K562 (cell line): ENCODE data around the gene TRPC1. TPM values are rescaled to one million over a fixed set of nuclear protein-coding genes. Genes with fewer than 3 reads are reported as not detected.
A peak's percentile ranks its signal among the peaks of the same experiment; 100 is the strongest.

Experiments used
- ATAC-seq: fragments of 200-7000 bp; cut with Tn5 transposase; 3 replicates; pipeline ENCODE4 v1.9.1; 2020; ENCODE audit warnings: moderate library complexity
- BruUV-seq: library from RNA; stranded (reverse); fragments of 400-500 nt; replicated peaks from 2 replicates; lab custom pipeline; 2021; lab: Mats Ljungman, UMichigan
- CTCF ChIA-PET: fragments of 300-600 bp; formaldehyde crosslinking; extraction: SDS; loops from one replicate; lab custom pipeline; 2021; ENCODE audit warnings: low intra/inter-chr PET ratio; lab: Yijun Ruan, JAX
- POLR2A ChIA-PET: fragments of 300-600, 350-650 bp; sonication (Branson Sonifier 250); formaldehyde crosslinking; extraction: SDS; loops from one replicate; lab custom pipeline; 2021; ENCODE audit warnings: antibody characterized with exemption, inconsistent platforms; lab: Yijun Ruan, JAX
- DNase-seq, 4 experiments: peaks; one replicate each; pipeline versions ENCODE4 v3.0.0 to v3.0.0-alpha.2; 2011 to 2018; ENCODE audit warnings: low spot score in 3 of 4, mixed read lengths in 3 of 4; ENCODE audit errors: extremely low read depth in 1 of 4
- FAIRE-seq: peaks from 2 replicates; lab custom pipeline; 2011; peaks lifted over from hg19 to GRCh38; lab: Jason Lieb, UNC
- H2AFZ ChIP-seq: 2 replicates; pipeline ENCODE4 v1.6.0; 2011; ENCODE audit warnings: low read depth, low read length, control low read depth, inconsistent platforms
- H3K27ac ChIP-seq: fragments of 200-600 bp; 3 replicates; pipeline ENCODE4 v1.8.0; 2011; ENCODE audit warnings: low read depth, mild to moderate bottlenecking, control low read depth, inconsistent platforms, low read length, moderate library complexity, mixed read lengths; ENCODE audit errors: extremely low read depth
- H3K27me3 ChIP-seq, 2 experiments: fragments of 300-600 bp in 1 of 2; 2 replicates in 1 of 2; 3 replicates in 1 of 2; pipeline versions ENCODE4 v1.6.0 to v1.8.0; 2011; ENCODE audit warnings: inconsistent platforms in 2 of 2, low read length in 2 of 2, mild to moderate bottlenecking in 1 of 2, mixed read lengths in 1 of 2, moderate library complexity in 1 of 2; ENCODE audit not compliant: control insufficient read depth in 2 of 2, insufficient read depth in 2 of 2
- H3K36me3 ChIP-seq: fragments of 300-600 bp; 3 replicates; pipeline ENCODE4 v1.8.0; 2011; ENCODE audit warnings: mild to moderate bottlenecking, low read length, inconsistent platforms; ENCODE audit not compliant: control insufficient read depth, insufficient read depth
- H3K4me1 ChIP-seq, 2 experiments: fragments of 200-600 bp in 1 of 2; replicated peaks in 1 of 2; 2 replicates in 1 of 2; 3 replicates in 1 of 2; pipeline versions ENCODE4 v1.5.1 to v1.8.0; 2011; ENCODE audit warnings: inconsistent platforms in 2 of 2, low read length in 2 of 2, mild to moderate bottlenecking in 1 of 2, mixed read lengths in 1 of 2, moderate library complexity in 1 of 2; ENCODE audit not compliant: control insufficient read depth in 2 of 2, insufficient read depth in 2 of 2
- H3K4me2 ChIP-seq: 2 replicates; pipeline ENCODE4 v1.6.1; 2011; ENCODE audit warnings: low read length, control low read depth, inconsistent platforms, mixed read lengths; ENCODE audit not compliant: insufficient read depth
- H3K4me3 ChIP-seq: fragments of 200-600 bp; sonication (generic), shearing (Covaris generic); 2 replicates; pipeline ENCODE4 v1.5.1; 2016; ENCODE audit warnings: control low read depth, inconsistent platforms
- H3K79me2 ChIP-seq: fragments of 200-600 bp; 3 replicates; pipeline ENCODE4 v1.8.0; 2011; ENCODE audit warnings: low read length, inconsistent platforms; ENCODE audit not compliant: control insufficient read depth, insufficient read depth
- H3K9ac ChIP-seq, 2 experiments: 2 replicates each; pipeline versions ENCODE4 v1.6.0 to v1.6.1; 2011; ENCODE audit warnings: low read depth in 2 of 2, low read length in 2 of 2, control low read depth in 1 of 2, inconsistent platforms in 1 of 2, mild to moderate bottlenecking in 1 of 2, mixed read lengths in 1 of 2; ENCODE audit not compliant: insufficient read depth in 1 of 2
- H3K9me1 ChIP-seq: one replicate; pipeline ENCODE4 v1.6.0; 2011; ENCODE audit warnings: inconsistent platforms, mild to moderate bottlenecking, low read length, moderate library complexity; ENCODE audit not compliant: control insufficient read depth, insufficient read depth
- H3K9me3 ChIP-seq: replicated peaks from 2 replicates; pipeline ENCODE4 v1.5.1; 2011; ENCODE audit warnings: low read depth, low read length, inconsistent platforms; ENCODE audit not compliant: control insufficient read depth, insufficient read depth
- H4K20me1 ChIP-seq: replicated peaks from 2 replicates; pipeline ENCODE4 v1.6.1; 2011; ENCODE audit warnings: low read length, inconsistent platforms, mixed read lengths; ENCODE audit not compliant: control insufficient read depth, insufficient read depth
- CBX2 ChIP-seq: fragments of 200-600 bp; sonication (generic); IDR thresholded peaks from one replicate; pipeline ENCODE4 v1.6.1; 2012; ENCODE audit warnings: mild to moderate bottlenecking, low read length, inconsistent platforms; ENCODE audit not compliant: insufficient read depth, poor library complexity, severe bottlenecking
- CREBBP ChIP-seq: IDR thresholded peaks from one replicate; pipeline ENCODE4 v1.6.1; 2012; ENCODE audit warnings: low read depth, mild to moderate bottlenecking, control low read depth, inconsistent platforms, low read length
- ELF1 ChIP-seq: fragments of 200-800 bp; sonication (Bioruptor generic); IDR thresholded peaks from 2 replicates; pipeline ENCODE4 v1.6.1; 2016; ENCODE audit warnings: missing genetic modification characterization, missing compliant biosample characterization
- MAFF ChIP-seq: IDR thresholded peaks from 2 replicates; pipeline ENCODE4 v1.6.1; 2012; ENCODE audit warnings: low read length, improper control_type of control experiment
- MTA2 ChIP-seq: fragments of 450-650 bp; IDR thresholded peaks from 2 replicates; pipeline ENCODE4 v1.6.1; 2016; ENCODE audit warnings: low read depth
- RBM15 ChIP-seq: fragments of 200-400 bp; formaldehyde crosslinking; IDR thresholded peaks from 2 replicates; pipeline ENCODE4 v1.6.1; 2018; ENCODE audit warnings: mild to moderate bottlenecking, low read length, moderate library complexity; ENCODE audit not compliant: insufficient read depth
- SOX6 ChIP-seq: fragments of 450-650 bp; IDR thresholded peaks from 2 replicates; pipeline ENCODE4 v1.6.1; 2014; ENCODE audit warnings: mild to moderate bottlenecking
- ZBTB26 ChIP-seq: fragments of 450-650 bp; formaldehyde crosslinking; IDR thresholded peaks from 2 replicates; pipeline ENCODE4 v1.4.0; 2022; ENCODE audit warnings: missing genetic modification characterization
- ZNF239 ChIP-seq: fragments of 250-450 bp; sonication (Bioruptor Pico); IDR thresholded peaks from 2 replicates; pipeline ENCODE4 v1.4.0; 2020; ENCODE audit warnings: mild to moderate bottlenecking
- ZNF41 ChIP-seq: fragments of 250-450 bp; sonication (Bioruptor Pico); conservative IDR thresholded peaks from 2 replicates; pipeline ENCODE4 v1.4.0; 2020; ENCODE audit warnings: mild to moderate bottlenecking
- ZNF431 ChIP-seq: sonication (generic); formaldehyde crosslinking; IDR thresholded peaks from 2 replicates; pipeline ENCODE4 v1.8.0; 2022; ENCODE audit warnings: mild to moderate bottlenecking, missing genetic modification reagents
- WGBS: fragments of 100-300 bp; shearing (Covaris generic); methylation state at CpG from one replicate; pipeline ENCODE4 v1.1.6; 2016; ENCODE audit warnings: low coverage, mixed read lengths; ENCODE audit not compliant: insufficient coverage; ENCODE audit errors: missing lambda C conversion rate; 5-methylcytosine and 5-hydroxymethylcytosine counted together
- in situ Hi-C: fragments of 300-500 bp; cut with MboI; formaldehyde crosslinking; loops from 4 replicates; pipeline ENCODE4 v1.15.0; 2018; ENCODE audit warnings: inconsistent platforms, mixed read lengths
- intact Hi-C: fragments of 100-400 bp; cut with micrococcal nuclease; formaldehyde crosslinking; loops from 2 replicates; pipeline ENCODE4 v1.14.2; 2022
- polyA plus RNA-seq, 8 experiments: library from polyadenylated mRNA; depleted of rRNA in 4 of 8; stranded (reverse) in 5 of 8; unstranded in 3 of 8; fragments of >200 nt; fragmentation: Nextera tagmentation in 2 of 8; fragmentation: Illumina TruSeq in 1 of 8; extraction: Ambion mirVana in 2 of 8; extraction: Trizol in 1 of 8; gene quantifications; 2 replicates each; pipeline versions ENCODE4 v1.2.1 to v1.2.3, GENCODE V29; 2011 to 2014; ENCODE audit warnings: inconsistent platforms in 1 of 8, missing spikeins in 1 of 8
- total RNA-seq, 7 experiments: library from RNA; depleted of rRNA in 6 of 7; stranded (reverse); fragments of >200 nt in 6 of 7; fragmentation: Illumina TruSeq in 2 of 7; extraction: Trizol in 2 of 7; gene quantifications; 2 replicates each; pipeline versions ENCODE4 v1.2.1 to v1.2.3, GENCODE V29; 2011 to 2021; ENCODE audit warnings: low replicate concordance in 1 of 7

The TRPC1 gene
- total and polyA plus RNA-seq, 9 of the 15 experiments (the other 6 are each of a cell fraction or from before 2014, with no cell fraction given) = 1.4 to 6.5 (median 3.0) TPM

- CTCF ChIA-PET = no interaction called here
- TF ChIP-seq CBX2 (peak; percentile 88), ZNF431 (CRISPR knock-in tag) (no peak)
- Histone ChIP-seq H3K4me3 (peak overlapping the region; percentile 90), H2AFZ (peak overlapping the region; percentile 84), H4K20me1 (no peaks in the 10 kb centered on the region), H3K9ac (peak overlapping the region in 1 of 2 experiments; percentile 64; a peak in 2 of 4 replicates), H3K9me1 (no peaks in the 10 kb centered on the region), H3K27ac (peak overlapping the region; percentile 89), H3K4me2 (peak overlapping the region; percentile 96), H3K27me3 (no peaks in the 10 kb centered on the region), H3K79me2 (peaks cover 21% of the 10 kb centered on the region), H3K36me3 (no peaks in the 10 kb centered on the region), H3K4me1 (peaks cover 5 to 11% of the 10 kb centered on the region in 2 experiments; a peak in 4 of 5 replicates), H3K9me3 (no peaks in the 10 kb centered on the region)
- no peak for DNase-seq
- POLR2A ChIA-PET = interaction anchor here (0.6 to 2.0 kb wide), 3 partner anchors 128 to 239 kb away, joined by 3 to 11 read pairs (median 3); partner anchors contain the start of gene PLS1
- intact Hi-C loops (loop anchor here (5.0 kb wide), 1 partner anchor 128 kb away; the partner anchor contains the start of gene PLS1), in situ Hi-C loops (no loop called here)
- FAIRE-seq = no peak
- TSS peak; percentile 49 for BruUV-seq
- no peak for ATAC-seq
- WGBS = 26% methylated on average over 5 of the region's 5 CpGs
These were observed 1.5 kb downstream of the TRPC1 start for GRCh38 chr3:142725357-142725739.

GRCh38 chr3:142726017-142726416 lies 2.2 kb downstream of the TRPC1 start:
- peak overlapping the region in 1 of 2 experiments; percentile 64; a peak in 1 of 4 replicates for H3K9ac ChIP-seq
- H3K4me1 ChIP-seq = peaks cover 5 to 11% of the 10 kb centered on the region in 2 experiments; a peak in 4 of 5 replicates
- no peak overlapping the region for H3K4me3 ChIP-seq
- 8% methylated on average over 1 of the region's 1 CpG for WGBS
- no peak overlapping the region for H3K27ac ChIP-seq
- in situ Hi-C loops = no loop called here
- no peak for TF ChIP-seq MAFF
- no peak for TF ChIP-seq ZNF239 (CRISPR knock-in tag)
- TF ChIP-seq ZNF41 (CRISPR knock-in tag) = no peak
- TF ChIP-seq RBM15 = no peak
- TF ChIP-seq ELF1 (tag) = no peak
- no peak for TF ChIP-seq ZBTB26 (CRISPR knock-in tag)
- TF ChIP-seq CREBBP = no peak
- TF ChIP-seq MTA2 = no peak
- TF ChIP-seq SOX6 = no peak
- TF ChIP-seq, all 486 proteins: peak for 0
- ChIA-PET POLR2A (interaction anchor here (1.1 kb wide), 1 partner anchor 14 kb away, joined by 4 read pairs; no protein-coding TSS in a partner anchor), CTCF (no interaction called here)
- Histone ChIP-seq H3K9me3 (no peaks in the 10 kb centered on the region), H3K27me3 (no peaks in the 10 kb centered on the region), H3K36me3 (no peaks in the 10 kb centered on the region), H3K4me2 (peak overlapping the region; percentile 54; the same call in 1 of the 2 replicates), H3K79me2 (peaks cover 21% of the 10 kb centered on the region), H3K9me1 (no peaks in the 10 kb centered on the region), H2AFZ (no peak overlapping the region), H4K20me1 (no peaks in the 10 kb centered on the region)
- BruUV-seq = no TSS peak
- no peak for DNase-seq
- ATAC-seq = no peak
- no peak for FAIRE-seq
- intact Hi-C loops = loop anchor here (5.0 kb wide), 1 partner anchor 129 kb away; the partner anchor contains the start of gene PLS1
